ENCODE measurements around the gene UCHL1.
"Not testable (repeated sequence)": the region's sequence is repeated elsewhere in the genome, so short reads cannot be mapped to it uniquely, and the experiment has no call there.

The UCHL1 gene

GRCh38 chr4:41241919-41242318, 14.8 kb upstream of the UCHL1 start:
- DNase-seq: no peak

DNA sequence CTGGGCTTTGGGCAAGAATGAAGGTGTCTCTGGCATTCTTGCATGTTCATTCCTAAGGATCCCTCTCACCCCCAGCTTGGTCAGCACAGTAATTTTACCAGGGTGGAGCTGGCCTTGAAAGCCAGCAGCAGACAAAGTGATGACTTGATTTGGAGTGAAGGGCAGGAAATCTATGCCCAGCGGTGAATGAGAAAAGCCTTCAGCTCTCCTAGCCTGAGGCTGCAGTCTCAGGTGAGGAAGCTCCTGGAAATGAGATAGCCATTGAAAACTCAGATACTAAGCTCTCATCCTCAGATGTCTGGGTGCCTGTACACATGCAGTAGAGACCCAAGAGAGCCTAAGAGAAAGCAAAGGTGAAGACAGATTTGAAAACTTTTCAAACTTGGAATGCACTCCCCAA, 10.7 kb upstream of the UCHL1 start:
- no peak for DNase-seq

- peak; percentile 64 for DNase-seq
Measured at GRCh38 chr4:41256131-41256739, 493 bp upstream of the UCHL1 start.

GRCh38 chr4:41257257-41257901, 651 bp downstream of the UCHL1 start:
- DNase-seq: peak; percentile 21

GRCh38 chr4:41257906-41258305, 1.2 kb downstream of the UCHL1 start:
- DNase-seq: peak; percentile 21

- peak; percentile 14 for DNase-seq
Measured at GRCh38 chr4:41258783-41259182, 2.1 kb downstream of the UCHL1 start.

GRCh38 chr4:41260116-41260733, 3.5 kb downstream of the UCHL1 start:
- no peak for DNase-seq

GRCh38 chr4:41262198-41262597, 5.5 kb downstream of the UCHL1 start:
- DNase-seq: no peak

DNA sequence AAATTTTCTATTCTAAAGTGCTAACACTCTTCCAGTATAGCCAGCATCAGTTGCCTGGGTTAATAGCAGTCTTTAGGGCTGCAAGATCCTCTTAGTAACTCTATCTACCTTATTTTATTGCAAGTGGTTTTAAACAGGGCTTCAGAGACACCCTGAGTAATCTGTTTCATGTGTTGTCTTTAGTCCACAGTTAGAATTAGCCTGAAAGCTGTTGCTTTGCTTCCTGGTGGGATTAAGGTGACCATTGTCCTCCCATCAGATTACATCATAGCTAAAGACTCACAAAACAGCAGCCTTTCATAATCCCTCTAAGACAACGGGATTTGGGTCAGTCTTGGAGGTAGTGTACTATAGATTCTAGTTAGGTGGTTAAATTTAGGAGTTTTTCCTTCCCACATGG, 7.5 kb downstream of the UCHL1 start:
- no peak for DNase-seq

DNA sequence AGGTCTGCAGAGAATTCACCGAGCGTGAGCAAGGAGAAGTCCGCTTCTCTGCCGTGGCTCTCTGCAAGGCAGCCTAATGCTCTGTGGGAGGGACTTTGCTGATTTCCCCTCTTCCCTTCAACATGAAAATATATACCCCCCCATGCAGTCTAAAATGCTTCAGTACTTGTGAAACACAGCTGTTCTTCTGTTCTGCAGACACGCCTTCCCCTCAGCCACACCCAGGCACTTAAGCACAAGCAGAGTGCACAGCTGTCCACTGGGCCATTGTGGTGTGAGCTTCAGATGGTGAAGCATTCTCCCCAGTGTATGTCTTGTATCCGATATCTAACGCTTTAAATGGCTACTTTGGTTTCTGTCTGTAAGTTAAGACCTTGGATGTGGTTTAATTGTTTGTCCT, 11.3 kb downstream of the UCHL1 start:
- DNase-seq: no peak

DNA sequence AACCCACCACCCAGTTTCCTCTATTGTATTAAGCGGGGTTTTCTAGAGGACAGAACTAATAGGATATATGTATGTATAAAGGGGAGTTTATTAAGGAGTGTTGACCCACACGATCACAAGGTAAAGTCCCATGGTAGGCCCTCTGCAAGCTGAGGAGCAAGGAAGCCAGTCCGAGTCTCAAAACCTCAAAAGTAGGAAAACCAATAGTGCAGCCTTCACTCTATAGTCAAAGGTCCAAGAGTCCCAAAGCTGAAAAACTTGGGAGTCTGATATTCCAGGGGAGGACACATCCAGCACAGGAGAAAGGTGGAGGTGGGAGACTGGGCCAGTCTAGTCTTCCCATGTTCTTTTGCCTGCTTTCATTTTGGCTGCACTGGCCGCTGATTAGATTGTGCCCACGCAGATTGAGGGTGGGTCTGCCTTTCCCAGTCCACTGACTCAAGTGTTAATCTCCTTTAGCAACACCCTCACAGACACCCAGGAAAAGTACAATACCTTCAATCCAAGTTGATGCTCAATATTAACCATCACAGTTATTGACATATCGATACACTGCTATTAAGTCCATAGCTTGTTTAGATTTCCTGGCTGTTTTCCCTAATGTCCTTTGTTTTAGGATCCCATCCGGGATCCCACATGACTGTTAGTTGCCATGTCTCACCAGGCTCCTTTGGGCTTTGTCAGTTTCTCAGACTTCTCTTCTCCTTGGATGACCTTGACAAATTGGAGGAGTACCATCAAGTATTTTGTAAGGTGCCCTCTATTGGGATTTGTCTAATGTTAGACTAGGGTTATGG, 12.2 kb downstream of the UCHL1 start:
- no peak for DNase-seq

DNA sequence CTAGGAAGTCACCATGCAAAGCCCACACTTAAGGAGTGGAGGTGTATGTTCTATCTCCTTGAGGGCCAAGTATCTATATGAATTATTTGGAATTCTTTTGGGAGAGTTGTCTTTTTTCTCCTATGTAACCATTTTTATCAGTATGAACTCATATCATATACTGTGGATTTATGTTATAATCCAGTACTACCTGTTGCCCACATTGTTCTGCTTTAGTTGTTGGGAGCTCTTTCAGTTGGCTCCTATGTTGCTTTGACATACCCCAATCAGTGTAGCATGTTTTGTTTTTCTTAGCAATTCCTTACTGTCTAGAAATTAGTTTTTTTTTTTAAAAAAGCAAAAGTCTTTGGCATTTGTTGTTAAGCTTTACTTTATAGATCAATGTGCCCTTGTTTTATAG, 13.0 kb downstream of the UCHL1 start:
- no peak for DNase-seq

GRCh38 chr4:41275931-41276330, 19.2 kb downstream of the UCHL1 start:
- DNase-seq: not testable (repeated sequence)

GRCh38 chr4:41280010-41280409, 23.3 kb downstream of the UCHL1 start:
- no peak for DNase-seq

DNA sequence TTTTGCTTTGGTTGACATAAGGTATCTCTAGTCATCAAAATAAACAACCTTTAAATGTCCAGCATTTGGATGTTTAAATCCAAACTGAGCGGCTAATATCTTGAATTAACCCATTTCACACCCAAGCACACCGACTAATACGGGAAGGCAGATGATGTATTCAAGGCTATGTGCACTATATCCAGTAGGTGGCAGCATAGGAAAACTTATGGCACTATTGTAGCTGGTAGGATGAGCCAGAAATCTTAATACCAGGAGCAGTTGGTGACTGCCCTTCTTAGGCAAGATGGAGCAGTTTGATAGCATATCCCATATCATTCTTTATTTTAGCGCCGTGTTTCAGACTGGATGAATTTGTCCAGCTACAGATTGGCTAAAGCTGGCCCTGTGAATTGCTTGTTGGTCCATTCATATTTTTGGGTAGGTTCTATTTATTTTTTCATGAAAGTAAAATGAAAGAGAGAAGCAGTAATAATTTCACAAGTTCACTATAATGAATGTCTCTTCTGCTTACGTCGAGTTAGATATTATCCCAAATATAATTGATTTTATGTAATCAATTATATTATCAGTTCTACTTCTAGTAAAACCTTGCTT, 24.4 kb downstream of the UCHL1 start:
- DNase-seq: peak; percentile 53

DNA sequence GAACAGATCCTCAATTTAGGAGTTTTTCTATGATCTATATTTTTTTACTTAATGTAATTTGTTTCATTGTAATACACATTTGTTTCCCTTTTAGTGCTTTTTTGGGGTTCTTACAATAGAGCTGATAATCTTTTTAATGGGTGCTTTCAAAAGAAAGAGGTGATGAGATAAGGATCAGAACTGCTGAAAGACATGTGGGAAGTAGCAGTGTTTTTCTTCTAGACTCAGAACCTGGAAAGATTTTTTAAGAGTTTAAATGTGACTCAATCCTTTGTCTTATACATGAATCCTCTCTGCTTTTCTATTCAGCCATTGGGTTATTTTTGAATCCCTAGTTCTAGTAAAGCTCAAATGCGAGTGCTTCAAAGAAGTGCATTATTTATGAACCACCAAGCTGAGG, 25.6 kb downstream of the UCHL1 start:
- DNase-seq: no peak

- DNase-seq: no peak
Measured at GRCh38 chr4:41285202-41285863, 28.6 kb downstream of the UCHL1 start.

- DNase-seq: no peak
Measured at GRCh38 chr4:41285864-41286235, 29.1 kb downstream of the UCHL1 start.

- no peak for DNase-seq
Measured at GRCh38 chr4:41287005-41287404, 30.3 kb downstream of the UCHL1 start.

DNA sequence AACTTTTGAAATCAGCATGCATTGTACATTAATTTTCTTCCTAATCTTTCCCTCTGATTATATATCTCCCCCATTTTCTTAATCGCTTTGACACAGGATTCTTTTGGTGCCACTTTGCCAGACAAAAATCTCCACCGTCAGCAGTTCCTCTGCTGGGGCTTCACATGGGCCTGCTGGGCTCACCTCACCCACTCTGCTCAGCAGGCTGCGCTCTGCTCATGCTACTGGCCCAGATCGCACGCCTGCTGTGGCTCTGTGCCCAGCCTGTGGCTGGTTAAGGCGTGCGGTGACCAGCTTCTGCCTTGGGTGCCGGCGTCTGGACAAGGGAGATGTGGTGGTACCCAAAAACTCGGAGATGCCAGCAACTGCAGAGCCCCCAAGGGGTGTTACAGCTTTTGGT, 31.1 kb downstream of the UCHL1 start:
- no peak for DNase-seq

DNA sequence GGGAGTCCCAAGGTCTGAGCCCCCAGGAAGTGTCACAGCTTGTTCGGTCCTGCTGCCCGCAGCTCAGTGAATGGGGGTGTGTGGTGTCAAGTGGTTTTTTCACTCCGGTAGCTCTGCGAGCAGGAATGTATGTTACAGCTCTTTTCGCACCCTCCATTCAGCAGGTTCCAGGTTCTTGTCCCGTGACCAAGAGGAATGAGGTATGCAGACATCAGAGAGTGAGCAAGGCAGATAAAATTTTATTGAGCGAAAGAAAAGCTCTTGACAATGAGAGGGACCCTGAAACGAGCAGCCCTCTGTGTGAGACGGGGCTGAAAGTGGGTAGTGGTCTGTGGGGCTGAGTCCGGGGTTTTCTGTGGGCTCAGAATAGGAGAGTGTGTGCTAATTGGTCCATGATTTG, 31.5 kb downstream of the UCHL1 start:
- no peak for DNase-seq

GRCh38 chr4:41290479-41290878, 33.8 kb downstream of the UCHL1 start:
- DNase-seq: no peak

Data from DMS79 treated with DMSO at 0.1 percent for 48 hours (cell line).